UCSD-AML1 (cell line): ENCODE results near the gene OPRM1.

Experiments used
- DNase-seq: peaks from one replicate; lab custom pipeline; 2025; ENCODE audit not compliant: unreplicated experiment; lab: John Stamatoyannopoulos, UW

Gene OPRM1

GRCh38 chr6:154268486-154268885, 229.4 kb downstream of the OPRM1 start:
- no peak for DNase-seq

DNA sequence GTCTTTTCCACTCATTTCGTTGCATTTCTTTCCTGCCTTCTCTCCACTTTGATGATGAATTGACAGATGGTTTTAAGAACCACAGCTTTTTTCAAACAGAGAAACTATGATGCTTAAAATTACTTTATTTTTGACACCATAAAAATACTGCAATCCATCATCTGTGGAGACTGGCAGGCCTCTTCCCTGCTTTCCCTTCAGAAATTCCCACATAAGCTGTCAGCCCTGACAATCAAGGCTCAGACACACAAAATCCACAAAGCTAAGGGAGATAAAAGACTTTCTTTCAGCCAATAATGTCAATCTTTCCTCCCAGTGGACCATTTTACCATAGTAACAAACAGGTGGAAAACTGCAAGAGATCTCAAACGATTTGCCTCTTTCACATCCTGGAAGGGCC, 235.1 kb downstream of the OPRM1 start:
- DNase-seq = no peak

GRCh38 chr6:154276810-154277628, 238.0 kb downstream of the OPRM1 start:
- no peak for DNase-seq

- DNase-seq = no peak
These were observed 238.6 kb downstream of the OPRM1 start for GRCh38 chr6:154277629-154278017.

DNA sequence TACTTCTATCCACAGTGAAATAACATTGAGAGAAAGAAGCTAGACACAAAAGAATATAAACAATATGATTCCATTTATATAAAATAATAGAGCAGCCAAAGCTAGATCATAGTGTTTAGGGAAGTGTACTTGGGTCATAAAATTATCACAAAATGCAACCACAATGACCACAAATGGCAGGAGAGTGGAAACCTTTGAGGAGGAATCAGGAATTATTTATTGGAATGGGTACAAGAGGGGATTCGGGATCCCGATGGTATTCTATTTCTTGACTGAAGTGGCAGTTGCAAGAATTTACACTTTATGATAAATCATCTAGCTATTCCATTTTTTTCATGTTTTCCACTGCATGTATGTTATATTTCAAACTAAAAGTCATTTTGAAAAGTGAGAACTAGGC, 241.5 kb downstream of the OPRM1 start:
- no peak for DNase-seq

- DNase-seq = no peak
These were observed 245.3 kb downstream of the OPRM1 start for GRCh38 chr6:154284313-154284853.

GRCh38 chr6:154285826-154286225, 246.8 kb downstream of the OPRM1 start:
- no peak for DNase-seq

- no peak for DNase-seq
These were observed 250.9 kb downstream of the OPRM1 start for GRCh38 chr6:154289818-154290508.

GRCh38 chr6:154292066-154292465, 253.0 kb downstream of the OPRM1 start:
- no peak for DNase-seq

- DNase-seq = no peak
These were observed 253.9 kb downstream of the OPRM1 start for GRCh38 chr6:154292855-154293519.

DNA sequence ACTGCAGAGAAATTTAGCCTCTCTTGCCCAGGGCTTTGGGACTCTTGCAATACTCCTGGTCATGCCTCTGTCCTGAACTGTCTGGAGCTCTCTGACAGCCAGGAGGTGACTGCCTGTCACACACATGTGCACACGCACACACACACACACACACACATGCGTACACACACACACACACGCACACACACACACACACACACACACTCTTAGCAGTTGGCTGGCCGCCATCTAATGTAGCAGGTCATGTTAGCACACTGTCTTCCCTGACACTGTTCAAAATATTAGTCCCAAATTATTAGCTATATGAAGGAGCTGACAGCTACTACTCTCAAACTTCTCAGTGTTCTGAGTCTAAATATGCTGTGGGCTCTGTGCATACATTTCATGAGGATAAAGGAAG, 256.7 kb downstream of the OPRM1 start:
- no peak for DNase-seq
